ENCODE data around the gene SMARCA4.

DNA sequence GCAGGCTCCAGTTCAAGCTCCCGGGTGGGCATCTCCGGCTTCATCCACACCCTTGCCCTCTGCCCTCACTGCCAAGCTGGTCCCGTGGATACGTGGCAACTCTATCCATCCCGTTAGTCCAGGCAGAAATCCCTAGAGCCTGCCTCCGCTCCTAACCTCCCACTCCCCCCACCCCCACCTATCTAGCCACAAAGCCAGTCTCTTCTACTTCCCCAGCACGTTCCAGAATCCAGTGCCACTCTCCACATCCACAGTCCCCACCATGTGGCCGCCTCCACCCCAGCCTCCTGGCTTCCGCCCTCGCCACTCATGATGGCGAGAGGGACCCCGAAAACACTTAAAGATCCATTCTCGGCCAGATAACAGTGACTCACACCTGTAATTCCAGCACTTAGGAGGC is 36.2 kb upstream of the SMARCA4 start:
- TF ChIP-seq, protein P1, sequence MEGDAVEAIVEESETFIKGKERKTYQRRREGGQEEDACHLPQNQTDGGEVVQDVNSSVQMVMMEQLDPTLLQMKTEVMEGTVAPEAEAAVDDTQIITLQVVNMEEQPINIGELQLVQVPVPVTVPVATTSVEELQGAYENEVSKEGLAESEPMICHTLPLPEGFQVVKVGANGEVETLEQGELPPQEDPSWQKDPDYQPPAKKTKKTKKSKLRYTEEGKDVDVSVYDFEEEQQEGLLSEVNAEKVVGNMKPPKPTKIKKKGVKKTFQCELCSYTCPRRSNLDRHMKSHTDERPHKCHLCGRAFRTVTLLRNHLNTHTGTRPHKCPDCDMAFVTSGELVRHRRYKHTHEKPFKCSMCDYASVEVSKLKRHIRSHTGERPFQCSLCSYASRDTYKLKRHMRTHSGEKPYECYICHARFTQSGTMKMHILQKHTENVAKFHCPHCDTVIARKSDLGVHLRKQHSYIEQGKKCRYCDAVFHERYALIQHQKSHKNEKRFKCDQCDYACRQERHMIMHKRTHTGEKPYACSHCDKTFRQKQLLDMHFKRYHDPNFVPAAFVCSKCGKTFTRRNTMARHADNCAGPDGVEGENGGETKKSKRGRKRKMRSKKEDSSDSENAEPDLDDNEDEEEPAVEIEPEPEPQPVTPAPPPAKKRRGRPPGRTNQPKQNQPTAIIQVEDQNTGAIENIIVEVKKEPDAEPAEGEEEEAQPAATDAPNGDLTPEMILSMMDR (conservative IDR thresholded peaks at IDR 0.05; ENCODE audit: low read length), result no peak
- TF ChIP-seq EZH2phosphoT487 (IDR thresholded peaks at IDR 0.05; ENCODE audit: borderline replicate concordance, low read depth, low read length), result no peak
